GM23338 (cell line): ENCODE data around the gene KCNK3. TPM values are rescaled to one million over a fixed set of nuclear protein-coding genes. Genes with fewer than 3 reads are reported as not detected.

Experiments
- ATAC-seq: fragments of 200-7000 bp; cut with Tn5 transposase; 3 replicates; pipeline ENCODE4 v1.9.1; 2020
- DNase-seq: peaks from one replicate; pipeline ENCODE4 v3.0.0-alpha.2; 2015; ENCODE audit warnings: low spot score
- H2AFZ ChIP-seq: fragments of 200-600 bp; sonication (generic); 2 replicates; pipeline ENCODE4 v1.8.0; 2016; ENCODE audit warnings: antibody characterized with exemption, mild to moderate bottlenecking, moderate library complexity
- H3F3A ChIP-seq: fragments of 200-600 bp; sonication (generic); replicated peaks from 2 replicates; pipeline ENCODE4 v1.8.0; 2017; ENCODE audit warnings: antibody characterized with exemption, mixed run types, low read depth
- H3K27ac ChIP-seq: fragments of 200-600 bp; sonication (generic); 2 replicates; pipeline ENCODE4 v1.6.1; 2016; ENCODE audit warnings: low read depth
- H3K27me3 ChIP-seq: fragments of 200-600 bp; sonication (generic); 2 replicates; pipeline ENCODE4 v1.8.0; 2016; ENCODE audit warnings: mild to moderate bottlenecking, mixed run types, moderate library complexity; ENCODE audit not compliant: insufficient read depth
- H3K36me3 ChIP-seq: fragments of 200-600 bp; sonication (generic); 2 replicates; pipeline ENCODE4 v1.8.0; 2016; ENCODE audit warnings: mild to moderate bottlenecking; ENCODE audit not compliant: insufficient read depth
- H3K4me1 ChIP-seq: fragments of 200-600 bp; sonication (generic); 2 replicates; pipeline ENCODE4 v1.8.0; 2016; ENCODE audit warnings: mild to moderate bottlenecking, moderate library complexity; ENCODE audit not compliant: insufficient read depth
- H3K4me2 ChIP-seq: fragments of 200-600 bp; sonication (generic); 2 replicates; pipeline ENCODE4 v1.7.1; 2017; ENCODE audit warnings: mixed run types
- H3K4me3 ChIP-seq: fragments of 200-600 bp; sonication (generic); 2 replicates; pipeline ENCODE4 v1.6.1; 2016; ENCODE audit warnings: mixed run types
- H3K79me2 ChIP-seq: fragments of 200-600 bp; sonication (generic); replicated peaks from 2 replicates; pipeline ENCODE4 v1.8.0; 2017; ENCODE audit warnings: mild to moderate bottlenecking; ENCODE audit not compliant: insufficient read depth
- H3K9me2 ChIP-seq: fragments of 200-600 bp; sonication (generic); 2 replicates; pipeline ENCODE4 v1.8.0; 2017; ENCODE audit not compliant: insufficient read depth
- H4K20me1 ChIP-seq: fragments of 200-600 bp; sonication (generic); replicated peaks from 2 replicates; pipeline ENCODE4 v1.8.0; 2017; ENCODE audit warnings: mild to moderate bottlenecking; ENCODE audit not compliant: insufficient read depth
- H3K27ac Mint-ChIP-seq: 2 replicates; pipeline ENCODE4 v1.8.0; 2020; ENCODE audit warnings: inconsistent platforms, mild to moderate bottlenecking, moderate library complexity, mixed read lengths
- H3K27me3 Mint-ChIP-seq: 3 replicates; pipeline ENCODE4 v1.8.0; 2022; ENCODE audit warnings: low read depth, mild to moderate bottlenecking, moderate library complexity, mixed read lengths, inconsistent platforms; ENCODE audit not compliant: insufficient read depth, poor library complexity
- H3K36me3 Mint-ChIP-seq: 3 replicates; pipeline ENCODE4 v1.8.0; 2021; ENCODE audit warnings: low read depth, mild to moderate bottlenecking, inconsistent platforms, moderate library complexity, mixed read lengths
- H3K4me1 Mint-ChIP-seq: 3 replicates; pipeline ENCODE4 v1.8.0; 2020; ENCODE audit warnings: mild to moderate bottlenecking, inconsistent platforms, mixed read lengths
- H3K4me3 Mint-ChIP-seq: 3 replicates; pipeline ENCODE4 v1.8.0; 2021; ENCODE audit warnings: moderate library complexity, mild to moderate bottlenecking, inconsistent platforms, mixed read lengths
- H3K9me3 Mint-ChIP-seq: 3 replicates; pipeline ENCODE4 v1.8.0; 2020; ENCODE audit warnings: moderate library complexity, mild to moderate bottlenecking, inconsistent platforms, mixed read lengths
- CREB1 ChIP-seq: fragments of 250-450 bp; sonication (Bioruptor Pico); IDR thresholded peaks from 2 replicates; pipeline ENCODE4 v1.5.0; 2020; ENCODE audit warnings: low read depth, mild to moderate bottlenecking, moderate library complexity
- EZH2 ChIP-seq: fragments of 200-600 bp; sonication (generic); IDR thresholded peaks from one replicate; pipeline ENCODE4 v1.8.0; 2017; ENCODE audit warnings: antibody characterized with exemption, mild to moderate bottlenecking, low read depth; ENCODE audit not compliant: unreplicated experiment
- ZNF462 ChIP-seq: fragments of 250-450 bp; sonication (Bioruptor Pico); IDR thresholded peaks from 2 replicates; pipeline ENCODE4 v1.5.0; 2020; ENCODE audit warnings: mild to moderate bottlenecking, moderate library complexity
- polyA plus RNA-seq: library from polyadenylated mRNA; unstranded; fragments of >200 nt; fragmentation: Nextera tagmentation; extraction: Ambion mirVana; gene quantifications from 2 replicates; pipeline ENCODE4 v1.2.1, GENCODE V29; 2016
- total RNA-seq: library from RNA; depleted of rRNA; stranded (reverse); fragments of >200 nt; shearing (Covaris generic); gene quantifications from 2 replicates; pipeline ENCODE4 v1.2.3, GENCODE V29; 2014
- TF ChIP-seq, protein P1 (sequence below): IDR thresholded peaks from 2 replicates; pipeline ENCODE4 v1.6.1; 2016; ENCODE audit warnings: antibody characterized with exemption

The KCNK3 gene
- total and polyA plus RNA-seq, 2 experiments from 2014 or later: not detected

- TF ChIP-seq ZNF462 (CRISPR knock-in tag) (no peak), EZH2 (no peak), CREB1 (CRISPR knock-in tag) (no peak)
Observed at GRCh38 chr2:26653207-26654060, 39.1 kb upstream of the KCNK3 start (continued).

GRCh38 chr2:26654061-26654340 lies 38.5 kb upstream of the KCNK3 start:
- Mint-ChIP-seq H3K36me3 (no peaks in the 10 kb centered on the region; the same call in 2 of the 3 replicates), H3K27me3 (peaks cover 14% of the 10 kb centered on the region), H3K4me3 (no peak overlapping the region), H3K27ac (no peak overlapping the region), H3K9me3 (peaks cover 5% of the 10 kb centered on the region; the same call in 1 of the 3 replicates), H3K4me1 (peaks cover 20% of the 10 kb centered on the region)
- no peak overlapping the region for H3K4me2 ChIP-seq
- H4K20me1 ChIP-seq: no peaks in the 10 kb centered on the region
- no peaks in the 10 kb centered on the region for H3K27me3 ChIP-seq
- H2AFZ ChIP-seq: no peak overlapping the region
- H3K4me1 ChIP-seq: peaks cover 5% of the 10 kb centered on the region
- H3K27ac ChIP-seq: no peak overlapping the region
- H3K4me3 ChIP-seq: no peak overlapping the region
- no peaks in the 10 kb centered on the region for H3K79me2 ChIP-seq
- no peaks in the 10 kb centered on the region for H3K36me3 ChIP-seq
- ATAC-seq (no peak), DNase-seq (no peak)
- no peaks in the 10 kb centered on the region for H3K9me2 ChIP-seq
- no peaks in the 10 kb centered on the region for H3F3A ChIP-seq
- TF ChIP-seq ZNF462 (CRISPR knock-in tag) (no peak), CREB1 (CRISPR knock-in tag) (no peak)
- TF ChIP-seq, protein P1, sequence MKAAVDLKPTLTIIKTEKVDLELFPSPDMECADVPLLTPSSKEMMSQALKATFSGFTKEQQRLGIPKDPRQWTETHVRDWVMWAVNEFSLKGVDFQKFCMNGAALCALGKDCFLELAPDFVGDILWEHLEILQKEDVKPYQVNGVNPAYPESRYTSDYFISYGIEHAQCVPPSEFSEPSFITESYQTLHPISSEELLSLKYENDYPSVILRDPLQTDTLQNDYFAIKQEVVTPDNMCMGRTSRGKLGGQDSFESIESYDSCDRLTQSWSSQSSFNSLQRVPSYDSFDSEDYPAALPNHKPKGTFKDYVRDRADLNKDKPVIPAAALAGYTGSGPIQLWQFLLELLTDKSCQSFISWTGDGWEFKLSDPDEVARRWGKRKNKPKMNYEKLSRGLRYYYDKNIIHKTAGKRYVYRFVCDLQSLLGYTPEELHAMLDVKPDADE: no peak
